HG03196 (cell line): ENCODE results near the gene ITM2B.
"Not testable (repeated sequence)": the region's sequence is repeated elsewhere in the genome, so short reads cannot be mapped to it uniquely, and the experiment has no call there.

ENCODE experiments used
- ATAC-seq: cut with Tn5 transposase; IDR thresholded peaks from one replicate; pipeline ENCODE4 v1.9.1; 2021; ENCODE audit not compliant: unreplicated experiment

Gene ITM2B

GRCh38 chr13:48233046-48233888 is at the start of gene ITM2B:
Gene ITM2B, plus strand, starts transcription at chr13:48233206. Its CDS starts 155 bp downstream, at chr13:48233361.
- peak; percentile 66 for ATAC-seq

GRCh38 chr13:48184260-48184659 is 48.7 kb upstream of the ITM2B start:
- ATAC-seq, result no peak

GRCh38 chr13:48185018-48185417 is 48.0 kb upstream of the ITM2B start:
- no peak for ATAC-seq

- ATAC-seq, result no peak
These were observed 46.3 kb upstream of the ITM2B start for GRCh38 chr13:48186722-48187121.

- no peak for ATAC-seq
These were observed 44.9 kb upstream of the ITM2B start for GRCh38 chr13:48188131-48188530.

- ATAC-seq, result no peak
These were observed 44.4 kb upstream of the ITM2B start for GRCh38 chr13:48188601-48189000.

- no peak for ATAC-seq
These were observed 43.8 kb upstream of the ITM2B start for GRCh38 chr13:48189171-48189570.

GRCh38 chr13:48192411-48192935 is 40.5 kb upstream of the ITM2B start:
- no peak for ATAC-seq

- ATAC-seq, result peak; percentile 76
These were observed 38.6 kb upstream of the ITM2B start for GRCh38 chr13:48194379-48194754.

- no peak for ATAC-seq
These were observed 33.5 kb upstream of the ITM2B start for GRCh38 chr13:48199404-48199946.

GRCh38 chr13:48201044-48201443 is 32.0 kb upstream of the ITM2B start:
- no peak for ATAC-seq

- ATAC-seq, result not testable (repeated sequence)
These were observed 25.8 kb upstream of the ITM2B start for GRCh38 chr13:48207207-48207606.

GRCh38 chr13:48210178-48210577 is 22.8 kb upstream of the ITM2B start:
- ATAC-seq, result no peak

- ATAC-seq, result no peak
These were observed 18.4 kb upstream of the ITM2B start for GRCh38 chr13:48214519-48215121.

- ATAC-seq, result not testable (repeated sequence)
These were observed 17.3 kb upstream of the ITM2B start for GRCh38 chr13:48215511-48216203.

GRCh38 chr13:48216204-48216711 is 16.7 kb upstream of the ITM2B start:
- ATAC-seq, result no peak

- ATAC-seq, result no peak
These were observed 12.4 kb upstream of the ITM2B start for GRCh38 chr13:48220592-48220980.

GRCh38 chr13:48220981-48221685 is 11.9 kb upstream of the ITM2B start:
- ATAC-seq, result no peak

- no peak for ATAC-seq
These were observed 11.3 kb upstream of the ITM2B start for GRCh38 chr13:48221686-48222187.
